ENCODE results near the gene SEMA3F. TPM values are rescaled to one million over a fixed set of nuclear protein-coding genes. Genes with fewer than 3 reads are reported as not detected.

SEMA3F gene
- total and polyA plus RNA-seq, 2 donors (not counting 1 experiment from before 2014, with no cell fraction given) = 5.1 to 9.7 TPM

DNA sequence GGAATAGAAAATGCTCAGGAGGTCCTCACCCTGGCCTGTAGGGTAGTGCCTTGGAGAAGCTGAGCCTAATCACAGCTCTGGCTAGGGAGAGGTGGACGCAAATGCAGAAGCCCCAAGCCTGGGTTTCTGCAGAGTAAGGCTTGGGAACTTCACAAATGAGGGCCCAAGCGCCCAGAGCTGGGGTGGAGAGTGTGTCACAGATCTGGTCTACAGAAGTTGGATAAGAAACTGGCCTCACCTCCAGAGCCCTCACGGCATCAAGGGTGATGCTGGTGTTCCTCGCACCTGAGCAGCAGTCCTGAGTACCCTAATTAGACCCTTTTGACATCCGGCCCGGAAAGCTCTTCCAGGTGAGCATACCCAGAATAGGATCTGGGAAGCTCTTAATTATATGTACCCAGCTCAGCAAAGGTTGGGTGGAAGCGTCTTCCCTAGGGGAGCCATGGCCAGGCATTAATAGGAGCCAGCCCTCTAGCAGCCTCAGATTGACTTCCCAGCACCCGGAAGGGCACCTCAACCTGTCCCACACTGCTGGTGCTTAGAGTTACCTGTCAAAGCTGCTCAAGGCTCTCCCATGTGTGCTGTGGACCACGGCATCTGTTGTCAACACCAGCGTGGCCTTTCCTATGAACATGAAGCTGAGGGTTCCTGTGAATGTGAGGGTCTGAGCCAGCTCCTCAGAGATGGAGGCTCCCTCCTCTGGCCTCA lies 34.6 kb upstream of the SEMA3F start:
- no peak overlapping the region for H2AFZ ChIP-seq (ENCODE audit: low read length)
- no peak overlapping the region for H3K4me2 ChIP-seq (ENCODE audit: extremely low read depth, insufficient read depth, low read length)
- DNase-seq (ENCODE audit: low read depth in 2 of 2) = no peak
- H3K27ac ChIP-seq (ENCODE audit: insufficient read depth, low read length) = no peak overlapping the region
- no peaks in the 10 kb centered on the region for H3K9me3 ChIP-seq (ENCODE audit: control insufficient read depth, insufficient read depth, low read depth, low read length)
- TF ChIP-seq, protein P1, sequence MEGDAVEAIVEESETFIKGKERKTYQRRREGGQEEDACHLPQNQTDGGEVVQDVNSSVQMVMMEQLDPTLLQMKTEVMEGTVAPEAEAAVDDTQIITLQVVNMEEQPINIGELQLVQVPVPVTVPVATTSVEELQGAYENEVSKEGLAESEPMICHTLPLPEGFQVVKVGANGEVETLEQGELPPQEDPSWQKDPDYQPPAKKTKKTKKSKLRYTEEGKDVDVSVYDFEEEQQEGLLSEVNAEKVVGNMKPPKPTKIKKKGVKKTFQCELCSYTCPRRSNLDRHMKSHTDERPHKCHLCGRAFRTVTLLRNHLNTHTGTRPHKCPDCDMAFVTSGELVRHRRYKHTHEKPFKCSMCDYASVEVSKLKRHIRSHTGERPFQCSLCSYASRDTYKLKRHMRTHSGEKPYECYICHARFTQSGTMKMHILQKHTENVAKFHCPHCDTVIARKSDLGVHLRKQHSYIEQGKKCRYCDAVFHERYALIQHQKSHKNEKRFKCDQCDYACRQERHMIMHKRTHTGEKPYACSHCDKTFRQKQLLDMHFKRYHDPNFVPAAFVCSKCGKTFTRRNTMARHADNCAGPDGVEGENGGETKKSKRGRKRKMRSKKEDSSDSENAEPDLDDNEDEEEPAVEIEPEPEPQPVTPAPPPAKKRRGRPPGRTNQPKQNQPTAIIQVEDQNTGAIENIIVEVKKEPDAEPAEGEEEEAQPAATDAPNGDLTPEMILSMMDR (conservative IDR thresholded peaks at IDR 0.05 in 1 of 2, IDR thresholded peaks at IDR 0.05 in 1 of 2; ENCODE audit: low read depth in 1 of 2, low read length in 2 of 2) = no peak
- no peak for TF ChIP-seq EZH2 (IDR thresholded peaks at IDR 0.05; ENCODE audit: low read length, missing control alignments)
- no peak overlapping the region for H3K9ac ChIP-seq (ENCODE audit: insufficient read depth, low read length)
- no peak overlapping the region for H3K4me3 ChIP-seq (replicated peaks in 1 of 4; ENCODE audit: control extremely low read depth in 1 of 4, insufficient read depth in 1 of 4, low read depth in 3 of 4, low read length in 4 of 4)
- H3K27me3 ChIP-seq (ENCODE audit: control insufficient read depth, insufficient read depth, low read length) = no peaks in the 10 kb centered on the region
- peaks cover 3% of the 10 kb centered on the region for H3K4me1 ChIP-seq (ENCODE audit: control insufficient read depth, extremely low read depth, insufficient read depth, low read length)
- peaks cover 34% of the 10 kb centered on the region for H3K36me3 ChIP-seq (ENCODE audit: control insufficient read depth, insufficient read depth, low read length)
- H3K79me2 ChIP-seq (ENCODE audit: control insufficient read depth, insufficient read depth, low read length) = no peaks in the 10 kb centered on the region
- H4K20me1 ChIP-seq (ENCODE audit: control insufficient read depth, extremely low read depth, insufficient read depth, low read length) = no peaks in the 10 kb centered on the region

DNA sequence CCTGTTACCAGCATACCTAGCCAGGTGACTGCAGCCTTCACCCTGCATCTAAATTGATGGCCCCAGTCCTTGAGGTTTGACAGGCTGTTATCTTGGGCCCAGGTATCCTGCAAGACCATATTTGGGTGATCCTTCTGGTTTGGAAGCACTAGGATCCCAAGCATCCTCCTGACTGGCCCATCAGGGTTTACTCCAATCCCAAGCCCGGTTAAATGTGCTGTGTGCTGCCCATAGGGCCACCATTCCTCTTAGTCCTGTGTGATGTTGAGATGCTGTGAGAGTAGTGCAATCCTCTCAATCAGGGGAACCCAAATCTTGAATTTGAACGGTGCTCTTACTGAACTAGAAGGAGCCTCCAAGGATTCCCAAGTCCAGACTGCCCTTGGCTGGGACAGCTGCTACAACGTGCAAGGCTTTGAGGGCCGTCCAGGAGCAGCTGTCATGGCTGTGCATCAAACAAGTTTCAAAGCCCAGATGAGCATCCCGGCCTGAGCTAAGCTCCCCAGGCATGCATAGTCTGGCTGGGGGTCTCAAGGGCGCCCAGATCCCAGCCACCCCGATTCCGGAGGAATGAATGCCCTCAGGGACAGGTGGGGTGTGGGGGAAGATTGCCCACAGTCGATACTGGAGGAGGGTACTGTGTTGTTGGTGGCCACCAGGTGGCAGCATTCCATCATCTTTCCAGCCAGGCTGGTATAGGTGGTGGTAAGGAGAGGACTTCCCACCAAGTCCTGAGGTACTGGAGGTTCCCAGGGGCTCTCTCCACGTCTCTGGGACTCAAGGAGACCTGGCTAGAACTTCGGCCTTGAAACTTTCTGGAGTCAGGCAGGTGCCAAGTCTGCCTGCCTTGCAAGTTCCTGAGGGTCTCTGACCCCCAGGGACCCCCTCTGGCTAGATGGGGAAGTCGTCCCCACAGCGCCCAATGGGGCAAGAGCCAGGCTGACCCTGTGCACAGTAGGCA lies 33.8 kb upstream of the SEMA3F start:
- peak; percentile 69 to 83 for DNase-seq (ENCODE audit: low read depth in 2 of 2)
- no peaks in the 10 kb centered on the region for H4K20me1 ChIP-seq (ENCODE audit: control insufficient read depth, extremely low read depth, insufficient read depth, low read length)
- no peak overlapping the region for H2AFZ ChIP-seq (ENCODE audit: low read length)
- no peak overlapping the region for H3K4me2 ChIP-seq (ENCODE audit: extremely low read depth, insufficient read depth, low read length)
- H3K36me3 ChIP-seq (ENCODE audit: control insufficient read depth, insufficient read depth, low read length) = peaks cover 29% of the 10 kb centered on the region
- TF ChIP-seq, protein P1 (conservative IDR thresholded peaks at IDR 0.05 in 1 of 2, IDR thresholded peaks at IDR 0.05 in 1 of 2; ENCODE audit: low read depth in 1 of 2, low read length in 2 of 2) = peak; percentile 68 to 77
- no peak for TF ChIP-seq EZH2 (IDR thresholded peaks at IDR 0.05; ENCODE audit: low read length, missing control alignments)
- H3K9ac ChIP-seq (ENCODE audit: insufficient read depth, low read length) = no peak overlapping the region
- H3K27ac ChIP-seq (ENCODE audit: insufficient read depth, low read length) = no peak overlapping the region
- H3K4me1 ChIP-seq (ENCODE audit: control insufficient read depth, extremely low read depth, insufficient read depth, low read length) = peaks cover 7% of the 10 kb centered on the region
- no peaks in the 10 kb centered on the region for H3K27me3 ChIP-seq (ENCODE audit: control insufficient read depth, insufficient read depth, low read length)
- H3K9me3 ChIP-seq (ENCODE audit: control insufficient read depth, insufficient read depth, low read depth, low read length) = no peaks in the 10 kb centered on the region
- no peak overlapping the region for H3K4me3 ChIP-seq (replicated peaks in 1 of 4; ENCODE audit: control extremely low read depth in 1 of 4, insufficient read depth in 1 of 4, low read depth in 3 of 4, low read length in 4 of 4)
- H3K79me2 ChIP-seq (ENCODE audit: control insufficient read depth, insufficient read depth, low read length) = no peaks in the 10 kb centered on the region

DNA sequence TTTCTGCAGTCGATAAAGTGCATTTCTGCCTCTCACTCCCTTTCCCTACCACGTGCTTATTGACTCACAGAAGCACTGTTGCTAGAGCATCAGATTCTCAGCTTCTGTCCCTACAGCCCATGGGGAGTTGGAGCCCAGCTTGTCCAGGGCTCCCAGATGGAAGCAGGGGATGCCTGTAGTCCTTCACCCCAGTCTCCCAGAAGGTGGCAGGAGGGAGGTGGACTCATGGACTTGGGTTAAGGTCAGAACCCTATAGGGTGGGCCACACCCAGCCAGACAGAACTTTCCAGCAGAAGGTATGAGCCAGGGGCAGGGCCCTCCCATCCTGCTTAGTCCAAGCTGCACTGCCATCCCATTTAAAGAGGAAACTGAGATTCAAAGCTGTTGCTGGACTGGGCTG lies 33.1 kb upstream of the SEMA3F start:
- Histone ChIP-seq H3K9me3 (ENCODE audit: control insufficient read depth, insufficient read depth, low read depth, low read length) (no peaks in the 10 kb centered on the region), H3K27ac (ENCODE audit: insufficient read depth, low read length) (no peak overlapping the region), H3K27me3 (ENCODE audit: control insufficient read depth, insufficient read depth, low read length) (no peaks in the 10 kb centered on the region), H3K79me2 (ENCODE audit: control insufficient read depth, insufficient read depth, low read length) (no peaks in the 10 kb centered on the region), H3K9ac (ENCODE audit: insufficient read depth, low read length) (no peak overlapping the region), H2AFZ (ENCODE audit: low read length) (no peak overlapping the region), H3K36me3 (ENCODE audit: control insufficient read depth, insufficient read depth, low read length) (peaks cover 23% of the 10 kb centered on the region), H3K4me2 (ENCODE audit: extremely low read depth, insufficient read depth, low read length) (no peak overlapping the region), H3K4me1 (ENCODE audit: control insufficient read depth, extremely low read depth, insufficient read depth, low read length) (peaks cover 13% of the 10 kb centered on the region), H3K4me3 (replicated peaks in 1 of 4; ENCODE audit: control extremely low read depth in 1 of 4, insufficient read depth in 1 of 4, low read depth in 3 of 4, low read length in 4 of 4) (no peak overlapping the region), H4K20me1 (ENCODE audit: control insufficient read depth, extremely low read depth, insufficient read depth, low read length) (no peaks in the 10 kb centered on the region)
- TF ChIP-seq EZH2 (IDR thresholded peaks at IDR 0.05; ENCODE audit: low read length, missing control alignments) = no peak
- TF ChIP-seq, protein P1 (conservative IDR thresholded peaks at IDR 0.05 in 1 of 2, IDR thresholded peaks at IDR 0.05 in 1 of 2; ENCODE audit: low read depth in 1 of 2, low read length in 2 of 2) = no peak
- DNase-seq (ENCODE audit: low read depth in 2 of 2) = peak in 1 of 2 donors; percentile 40

Data from fibroblast of lung (primary cell).